Activated CD8-positive, alpha-beta memory T cell treated with anti-CD3 and anti-CD28 coated beads for 24 hours (primary cell): ENCODE measurements around the gene RNF38.
"Not testable (repeated sequence)": the region's sequence is repeated elsewhere in the genome, so short reads cannot be mapped to it uniquely, and the experiment has no call there.

ENCODE experiments used
- DNase-seq: peaks from one replicate; pipeline ENCODE4 v3.0.0-alpha.2; 2020

Gene RNF38

GRCh38 chr9:36399980-36400331 is at the start of gene RNF38:
Gene RNF38, minus strand, starts transcription at chr9:36400269. Its CDS starts 161 bp downstream, at chr9:36400108.
- no peak for DNase-seq

- DNase-seq = not testable (repeated sequence)
Measured at GRCh38 chr9:36448555-36448954, 48.5 kb upstream of the RNF38 start.

GRCh38 chr9:36448017-36448416 is 47.9 kb upstream of the RNF38 start:
- DNase-seq = no peak

- DNase-seq = not testable (repeated sequence)
Measured at GRCh38 chr9:36446678-36447077, 46.6 kb upstream of the RNF38 start.

- no peak for DNase-seq
Measured at GRCh38 chr9:36445800-36446361, 45.8 kb upstream of the RNF38 start.

- no peak for DNase-seq
Measured at GRCh38 chr9:36444203-36444602, 44.1 kb upstream of the RNF38 start.

GRCh38 chr9:36443581-36443980 is 43.5 kb upstream of the RNF38 start:
- DNase-seq = no peak

- DNase-seq = no peak
Measured at GRCh38 chr9:36442710-36443109, 42.6 kb upstream of the RNF38 start.

GRCh38 chr9:36441966-36442365 is 41.9 kb upstream of the RNF38 start:
- no peak for DNase-seq

- DNase-seq = no peak
Measured at GRCh38 chr9:36438536-36439236, 38.6 kb upstream of the RNF38 start.

GRCh38 chr9:36437790-36438189 is 37.7 kb upstream of the RNF38 start:
- no peak for DNase-seq

- no peak for DNase-seq
Measured at GRCh38 chr9:36436909-36437308, 36.8 kb upstream of the RNF38 start.

- no peak for DNase-seq
Measured at GRCh38 chr9:36433386-36433785, 33.3 kb upstream of the RNF38 start.

- no peak for DNase-seq
Measured at GRCh38 chr9:36431078-36431477, 31.0 kb upstream of the RNF38 start.

GRCh38 chr9:36426945-36427344 is 26.9 kb upstream of the RNF38 start:
- no peak for DNase-seq

- no peak for DNase-seq
Measured at GRCh38 chr9:36426348-36426747, 26.3 kb upstream of the RNF38 start.

GRCh38 chr9:36424289-36425055 is 24.4 kb upstream of the RNF38 start:
- DNase-seq = no peak

GRCh38 chr9:36423206-36423605 is 23.1 kb upstream of the RNF38 start:
- no peak for DNase-seq

GRCh38 chr9:36416890-36417289 is 16.8 kb upstream of the RNF38 start:
- no peak for DNase-seq

GRCh38 chr9:36415822-36416525 is 15.9 kb upstream of the RNF38 start:
- DNase-seq = no peak

GRCh38 chr9:36411410-36411809 is 11.3 kb upstream of the RNF38 start:
- DNase-seq = not testable (repeated sequence)

GRCh38 chr9:36409076-36409475 is 9.0 kb upstream of the RNF38 start:
- not testable (repeated sequence) for DNase-seq

GRCh38 chr9:36407122-36407723 is 7.2 kb upstream of the RNF38 start:
- DNase-seq = peak; percentile 72
